ENCODE results near the gene NEK6.

Gene NEK6

GRCh38 chr9:124389146-124389939 lies 131.6 kb downstream of the NEK6 start:
- peaks cover 4% of the 10 kb centered on the region; the same call in 1 of the 2 replicates for H3K4me1 ChIP-seq (ENCODE audit: control insufficient read depth, insufficient read depth, low read length)

GRCh38 chr9:124390794-124391658 lies 133.3 kb downstream of the NEK6 start:
- Histone ChIP-seq H3K27ac (ENCODE audit: low read length) (no peak overlapping the region), H3K27me3 (ENCODE audit: control insufficient read depth, insufficient read depth, low read length) (no peaks in the 10 kb centered on the region), H3K4me3 (ENCODE audit: low read length) (no peak overlapping the region), H3K9me3 (ENCODE audit: control insufficient read depth, insufficient read depth, low read length) (no peaks in the 10 kb centered on the region), H3K36me3 (ENCODE audit: control insufficient read depth, insufficient read depth, low read length) (no peaks in the 10 kb centered on the region), H3K4me1 (ENCODE audit: control insufficient read depth, insufficient read depth, low read length) (peaks cover 4% of the 10 kb centered on the region; the same call in 1 of the 2 replicates)
- DNase-seq (ENCODE audit: low read depth, low spot score), result no peak
- WGBS (ENCODE audit: insufficient coverage, insufficient read length), result no CpG with 5 or more reads among the region's 9 CpGs

More at GRCh38 chr9:124389146-124389939, 131.6 kb downstream of the NEK6 start:
- Histone ChIP-seq H3K4me3 (ENCODE audit: low read length) (no peak overlapping the region), H3K9me3 (ENCODE audit: control insufficient read depth, insufficient read depth, low read length) (no peaks in the 10 kb centered on the region), H3K36me3 (ENCODE audit: control insufficient read depth, insufficient read depth, low read length) (no peaks in the 10 kb centered on the region), H3K27me3 (ENCODE audit: control insufficient read depth, insufficient read depth, low read length) (no peaks in the 10 kb centered on the region), H3K27ac (ENCODE audit: low read length) (no peak overlapping the region)
- no peak for DNase-seq (ENCODE audit: low read depth, low spot score)
- WGBS (ENCODE audit: insufficient coverage, insufficient read length), result no CpG with 5 or more reads among the region's 7 CpGs

- peaks cover 4% of the 10 kb centered on the region; the same call in 1 of the 2 replicates for H3K4me1 ChIP-seq (ENCODE audit: control insufficient read depth, insufficient read depth, low read length)
- DNase-seq (ENCODE audit: low read depth, low spot score), result no peak
- no peak overlapping the region for H3K27ac ChIP-seq (ENCODE audit: low read length)
- WGBS (ENCODE audit: insufficient coverage, insufficient read length), result no CpG with 5 or more reads among the region's 12 CpGs
- no peak overlapping the region for H3K4me3 ChIP-seq (ENCODE audit: low read length)
- H3K27me3 ChIP-seq (ENCODE audit: control insufficient read depth, insufficient read depth, low read length), result no peaks in the 10 kb centered on the region
- H3K9me3 ChIP-seq (ENCODE audit: control insufficient read depth, insufficient read depth, low read length), result no peaks in the 10 kb centered on the region
- no peaks in the 10 kb centered on the region; the same call in 1 of the 2 replicates for H3K36me3 ChIP-seq (ENCODE audit: control insufficient read depth, insufficient read depth, low read length)
Observed at GRCh38 chr9:124392254-124392870, 134.6 kb downstream of the NEK6 start.

GRCh38 chr9:124392871-124393460 lies 135.2 kb downstream of the NEK6 start:
- no CpG with 5 or more reads among the region's 9 CpGs for WGBS (ENCODE audit: insufficient coverage, insufficient read length)
- H3K4me1 ChIP-seq (ENCODE audit: control insufficient read depth, insufficient read depth, low read length), result peaks cover 4% of the 10 kb centered on the region; the same call in 1 of the 2 replicates
- no peak for DNase-seq (ENCODE audit: low read depth, low spot score)

GRCh38 chr9:124394167-124394566 lies 136.4 kb downstream of the NEK6 start:
- no peaks in the 10 kb centered on the region for H3K27me3 ChIP-seq (ENCODE audit: control insufficient read depth, insufficient read depth, low read length)
- H3K4me3 ChIP-seq (ENCODE audit: low read length), result no peak overlapping the region
- no peaks in the 10 kb centered on the region for H3K9me3 ChIP-seq (ENCODE audit: control insufficient read depth, insufficient read depth, low read length)
- DNase-seq (ENCODE audit: low read depth, low spot score), result no peak
- no peak overlapping the region for H3K27ac ChIP-seq (ENCODE audit: low read length)
- no CpG with 5 or more reads among the region's 2 CpGs for WGBS (ENCODE audit: insufficient coverage, insufficient read length)
- H3K36me3 ChIP-seq (ENCODE audit: control insufficient read depth, insufficient read depth, low read length), result no peaks in the 10 kb centered on the region; the same call in 1 of the 2 replicates
- peaks cover 4% of the 10 kb centered on the region; the same call in 1 of the 2 replicates for H3K4me1 ChIP-seq (ENCODE audit: control insufficient read depth, insufficient read depth, low read length)

More at GRCh38 chr9:124392871-124393460, 135.2 kb downstream of the NEK6 start:
- no peaks in the 10 kb centered on the region for H3K27me3 ChIP-seq (ENCODE audit: control insufficient read depth, insufficient read depth, low read length)
- H3K4me3 ChIP-seq (ENCODE audit: low read length), result no peak overlapping the region
- H3K36me3 ChIP-seq (ENCODE audit: control insufficient read depth, insufficient read depth, low read length), result no peaks in the 10 kb centered on the region; the same call in 1 of the 2 replicates
- no peak overlapping the region for H3K27ac ChIP-seq (ENCODE audit: low read length)
- no peaks in the 10 kb centered on the region for H3K9me3 ChIP-seq (ENCODE audit: control insufficient read depth, insufficient read depth, low read length)

- no peak overlapping the region for H3K27ac ChIP-seq (ENCODE audit: low read length)
- H3K36me3 ChIP-seq (ENCODE audit: control insufficient read depth, insufficient read depth, low read length), result no peaks in the 10 kb centered on the region; the same call in 1 of the 2 replicates
- no peaks in the 10 kb centered on the region for H3K27me3 ChIP-seq (ENCODE audit: control insufficient read depth, insufficient read depth, low read length)
- no peak overlapping the region for H3K4me3 ChIP-seq (ENCODE audit: low read length)
- H3K9me3 ChIP-seq (ENCODE audit: control insufficient read depth, insufficient read depth, low read length), result no peaks in the 10 kb centered on the region
- H3K4me1 ChIP-seq (ENCODE audit: control insufficient read depth, insufficient read depth, low read length), result peaks cover 5% of the 10 kb centered on the region
- DNase-seq (ENCODE audit: low read depth, low spot score), result no peak
- WGBS (ENCODE audit: insufficient coverage, insufficient read length), result no CpG with 5 or more reads among the region's 3 CpGs
Observed at GRCh38 chr9:124394596-124394995, 136.8 kb downstream of the NEK6 start.

GRCh38 chr9:124395826-124396225 lies 138.1 kb downstream of the NEK6 start:
- no peaks in the 10 kb centered on the region for H3K27me3 ChIP-seq (ENCODE audit: control insufficient read depth, insufficient read depth, low read length)
- H3K4me3 ChIP-seq (ENCODE audit: low read length), result no peak overlapping the region
- H3K4me1 ChIP-seq (ENCODE audit: control insufficient read depth, insufficient read depth, low read length), result peaks cover 12% of the 10 kb centered on the region
- H3K9me3 ChIP-seq (ENCODE audit: control insufficient read depth, insufficient read depth, low read length), result no peaks in the 10 kb centered on the region
- no peak overlapping the region for H3K27ac ChIP-seq (ENCODE audit: low read length)
- no CpG with 5 or more reads among the region's 4 CpGs for WGBS (ENCODE audit: insufficient coverage, insufficient read length)
- DNase-seq (ENCODE audit: low read depth, low spot score), result no peak
- H3K36me3 ChIP-seq (ENCODE audit: control insufficient read depth, insufficient read depth, low read length), result no peaks in the 10 kb centered on the region; the same call in 1 of the 2 replicates

GRCh38 chr9:124398191-124398935 lies 140.6 kb downstream of the NEK6 start:
- no CpG with 5 or more reads among the region's 8 CpGs for WGBS (ENCODE audit: insufficient coverage, insufficient read length)
- Histone ChIP-seq H3K4me3 (ENCODE audit: low read length) (no peak overlapping the region), H3K27me3 (ENCODE audit: control insufficient read depth, insufficient read depth, low read length) (no peaks in the 10 kb centered on the region), H3K27ac (ENCODE audit: low read length) (no peak overlapping the region), H3K36me3 (ENCODE audit: control insufficient read depth, insufficient read depth, low read length) (no peaks in the 10 kb centered on the region; the same call in 1 of the 2 replicates), H3K4me1 (ENCODE audit: control insufficient read depth, insufficient read depth, low read length) (peaks cover 8% of the 10 kb centered on the region; the same call in 1 of the 2 replicates), H3K9me3 (ENCODE audit: control insufficient read depth, insufficient read depth, low read length) (no peaks in the 10 kb centered on the region)
- DNase-seq (ENCODE audit: low read depth, low spot score), result no peak

GRCh38 chr9:124399323-124399967 lies 141.7 kb downstream of the NEK6 start:
- Histone ChIP-seq H3K27me3 (ENCODE audit: control insufficient read depth, insufficient read depth, low read length) (no peaks in the 10 kb centered on the region), H3K36me3 (ENCODE audit: control insufficient read depth, insufficient read depth, low read length) (peaks cover 3% of the 10 kb centered on the region; the same call in 1 of the 2 replicates), H3K4me1 (ENCODE audit: control insufficient read depth, insufficient read depth, low read length) (peaks cover 8% of the 10 kb centered on the region; the same call in 1 of the 2 replicates), H3K4me3 (ENCODE audit: low read length) (no peak overlapping the region), H3K9me3 (ENCODE audit: control insufficient read depth, insufficient read depth, low read length) (no peaks in the 10 kb centered on the region), H3K27ac (ENCODE audit: low read length) (no peak overlapping the region)
- no peak for DNase-seq (ENCODE audit: low read depth, low spot score)
- no CpG with 5 or more reads among the region's 12 CpGs for WGBS (ENCODE audit: insufficient coverage, insufficient read length)

All from iPS DF 6.9 (cell line).